HL-60 (cell line): Measurements from ENCODE around the gene SH3BP5.

Experiments
- DNase-seq, 2 experiments: peaks; one replicate each; pipeline ENCODE4 v3.0.0-alpha.2; 2010 to 2020; ENCODE audit warnings: low read depth in 1 of 2, low spot score in 1 of 2
- H3K27ac ChIP-seq: fragments of 250-450 bp; sonication (Bioruptor Pico); replicated peaks from 2 replicates; pipeline ENCODE4 v1.5.1; 2020; ENCODE audit warnings: mild to moderate bottlenecking, moderate library complexity
- H3K27me3 ChIP-seq: fragments of 250-450 bp; sonication (Bioruptor Pico); 2 replicates; pipeline ENCODE4 v1.5.1; 2021; ENCODE audit warnings: mild to moderate bottlenecking, moderate library complexity; ENCODE audit not compliant: insufficient read depth, poor library complexity, severe bottlenecking
- H3K4me3 ChIP-seq: replicated peaks from 2 replicates; pipeline ENCODE4 v1.5.1; 2011; ENCODE audit warnings: mild to moderate bottlenecking, control low read depth, low read length; ENCODE audit not compliant: insufficient read depth
- CTCF ChIP-seq: IDR thresholded peaks from one replicate; pipeline ENCODE4 v1.5.1; 2011; ENCODE audit warnings: low read length, control low read depth, inconsistent platforms; ENCODE audit not compliant: insufficient read depth
- GABPA ChIP-seq: IDR thresholded peaks from 2 replicates; pipeline ENCODE4 v1.6.1; 2012; ENCODE audit warnings: low read depth
- POLR2AphosphoS5 ChIP-seq: IDR thresholded peaks from 2 replicates; pipeline ENCODE4 v1.6.1; 2012; ENCODE audit warnings: low read depth
- REST ChIP-seq: IDR thresholded peaks from 2 replicates; pipeline ENCODE4 v1.6.1; 2012; ENCODE audit warnings: low read depth; ENCODE audit not compliant: insufficient replicate concordance
- SPI1 ChIP-seq: IDR thresholded peaks from 2 replicates; pipeline ENCODE4 v1.6.1; 2012; ENCODE audit warnings: low read depth, mild to moderate bottlenecking, borderline replicate concordance

SH3BP5 gene

GRCh38 chr3:15260531-15260930 is 71.9 kb downstream of the SH3BP5 start:
- H3K4me3 ChIP-seq, result no peak overlapping the region
- no peak for DNase-seq
- H3K27me3 ChIP-seq, result no peaks in the 10 kb centered on the region
- H3K27ac ChIP-seq, result no peak overlapping the region
- no peak; the same call in 1 of the 2 replicates for TF ChIP-seq POLR2AphosphoS5
- no peak for TF ChIP-seq GABPA
- no peak for TF ChIP-seq CTCF
- no peak for TF ChIP-seq SPI1
- TF ChIP-seq REST, result no peak

- no peak for TF ChIP-seq CTCF
- no peak for TF ChIP-seq GABPA
- TF ChIP-seq REST, result no peak
- 0 out of 2 replicates have a peak, but pooled peaks have one; percentile 27 for TF ChIP-seq POLR2AphosphoS5
- no peak for TF ChIP-seq SPI1
- Histone ChIP-seq H3K27me3 (no peaks in the 10 kb centered on the region), H3K27ac (no peak overlapping the region), H3K4me3 (no peak overlapping the region)
- no peak for DNase-seq
These were observed 73.7 kb downstream of the SH3BP5 start for GRCh38 chr3:15258720-15259119.

- Histone ChIP-seq H3K27ac (no peak overlapping the region), H3K4me3 (no peak overlapping the region), H3K27me3 (no peaks in the 10 kb centered on the region)
- TF ChIP-seq SPI1, result no peak
- no peak for TF ChIP-seq REST
- no peak for TF ChIP-seq CTCF
- TF ChIP-seq POLR2AphosphoS5, result no peak
- TF ChIP-seq GABPA, result no peak
- no peak for DNase-seq
These were observed 75.5 kb downstream of the SH3BP5 start for GRCh38 chr3:15256861-15257341.
